SU-DHL-6 (cell line): Measurements from ENCODE around the gene CEMP1.

ENCODE experiments used
- CTCF ChIP-seq: fragments of 200-600 bp; sonication (generic); IDR thresholded peaks from one replicate; pipeline ENCODE4 v1.5.1; 2017; ENCODE audit warnings: antibody characterized with exemption, mild to moderate bottlenecking, low read length, moderate library complexity; ENCODE audit not compliant: insufficient read depth, poor library complexity, severe bottlenecking
- EZH2phosphoT487 ChIP-seq: fragments of 200-600 bp; sonication (generic), shearing (Covaris generic); conservative IDR thresholded peaks from 2 replicates; pipeline ENCODE4 v1.6.1; 2018; ENCODE audit warnings: mild to moderate bottlenecking, antibody characterized with exemption, low read length, moderate library complexity, mixed read lengths

GRCh38 chr16:2533912-2534311 lies 2.7 kb upstream of the CEMP1 start:
- TF ChIP-seq CTCF (no peak), EZH2phosphoT487 (no peak)
